Measurements from ENCODE around the gene ZNF77.

DNA sequence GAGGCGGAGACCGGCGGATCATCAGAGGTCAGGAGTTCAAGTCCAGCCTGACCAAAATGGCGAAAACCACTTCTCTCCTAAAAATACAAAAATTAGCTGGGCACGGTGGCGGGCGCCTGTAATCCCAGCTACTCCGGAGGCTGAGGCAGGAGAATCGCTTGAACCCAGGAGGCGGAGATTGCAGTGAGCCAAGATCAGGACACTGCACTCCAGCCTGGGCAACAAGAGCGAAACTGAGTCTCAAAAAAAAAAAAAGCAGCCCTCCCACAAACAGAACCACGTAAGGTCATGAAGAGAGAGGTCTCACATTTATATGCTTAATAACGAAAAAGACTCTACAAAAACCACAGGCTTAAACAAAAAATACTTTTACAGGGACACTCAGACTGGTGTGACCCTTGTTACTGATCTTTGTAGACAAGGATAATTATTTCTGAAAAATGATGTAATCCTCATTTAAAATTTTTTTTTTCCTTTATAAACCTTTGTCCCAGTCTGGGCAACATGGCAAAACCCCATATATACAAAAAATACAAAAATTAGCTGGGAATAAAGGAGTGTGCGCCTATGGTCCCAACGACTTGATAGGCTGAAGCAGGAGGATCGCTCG lies 909 bp upstream of the ZNF77 start:
- TF ChIP-seq, protein P1, sequence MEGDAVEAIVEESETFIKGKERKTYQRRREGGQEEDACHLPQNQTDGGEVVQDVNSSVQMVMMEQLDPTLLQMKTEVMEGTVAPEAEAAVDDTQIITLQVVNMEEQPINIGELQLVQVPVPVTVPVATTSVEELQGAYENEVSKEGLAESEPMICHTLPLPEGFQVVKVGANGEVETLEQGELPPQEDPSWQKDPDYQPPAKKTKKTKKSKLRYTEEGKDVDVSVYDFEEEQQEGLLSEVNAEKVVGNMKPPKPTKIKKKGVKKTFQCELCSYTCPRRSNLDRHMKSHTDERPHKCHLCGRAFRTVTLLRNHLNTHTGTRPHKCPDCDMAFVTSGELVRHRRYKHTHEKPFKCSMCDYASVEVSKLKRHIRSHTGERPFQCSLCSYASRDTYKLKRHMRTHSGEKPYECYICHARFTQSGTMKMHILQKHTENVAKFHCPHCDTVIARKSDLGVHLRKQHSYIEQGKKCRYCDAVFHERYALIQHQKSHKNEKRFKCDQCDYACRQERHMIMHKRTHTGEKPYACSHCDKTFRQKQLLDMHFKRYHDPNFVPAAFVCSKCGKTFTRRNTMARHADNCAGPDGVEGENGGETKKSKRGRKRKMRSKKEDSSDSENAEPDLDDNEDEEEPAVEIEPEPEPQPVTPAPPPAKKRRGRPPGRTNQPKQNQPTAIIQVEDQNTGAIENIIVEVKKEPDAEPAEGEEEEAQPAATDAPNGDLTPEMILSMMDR (conservative IDR thresholded peaks at IDR 0.05; ENCODE audit: low read length) = no peak
- TF ChIP-seq EZH2phosphoT487 (IDR thresholded peaks at IDR 0.05; ENCODE audit: borderline replicate concordance, low read depth, low read length) = no peak
